ENCODE measurements around the gene EPHA6. TPM values are rescaled to one million over a fixed set of nuclear protein-coding genes. Genes with fewer than 3 reads are reported as not detected.

EPHA6 gene
- total RNA-seq, 2 experiments from 2014 or later: not detected

- DNase-seq (no peak), ATAC-seq (no peak)
- H3K36me3 Mint-ChIP-seq (ENCODE audit: low read depth): no peaks in the 10 kb centered on the region
- H3K27ac Mint-ChIP-seq: no peak overlapping the region
- intact Hi-C loops (cut with DNase I, micrococcal nuclease): no loop called here
- H3K4me1 Mint-ChIP-seq: no peaks in the 10 kb centered on the region
- ChIA-PET POLR2A (no interaction called here), CTCF (interaction anchor here (1.2 kb wide), 1 partner anchor 17 kb away, joined by 3 read pairs; no protein-coding TSS in a partner anchor)
- H3K9me3 Mint-ChIP-seq (ENCODE audit: low read depth): peaks cover 3% of the 10 kb centered on the region
- no peaks in the 10 kb centered on the region for H3K27me3 Mint-ChIP-seq
- no peak overlapping the region for H3K4me3 Mint-ChIP-seq
Measured at GRCh38 chr3:97059168-97059567, 244.8 kb downstream of the EPHA6 start.

GRCh38 chr3:97066531-97066930 is 252.1 kb downstream of the EPHA6 start:
- CTCF ChIA-PET: no interaction called here
- ATAC-seq: no peak
- no peak overlapping the region for H3K27ac Mint-ChIP-seq
- no peaks in the 10 kb centered on the region for H3K4me1 Mint-ChIP-seq
- peaks cover under 1% of the 10 kb centered on the region for H3K9me3 Mint-ChIP-seq (ENCODE audit: low read depth)
- DNase-seq: no peak
- no peaks in the 10 kb centered on the region for H3K36me3 Mint-ChIP-seq (ENCODE audit: low read depth)
- no peak overlapping the region for H3K4me3 Mint-ChIP-seq
- POLR2A ChIA-PET: no interaction called here
- intact Hi-C loops (cut with DNase I, micrococcal nuclease): no loop called here
- no peaks in the 10 kb centered on the region for H3K27me3 Mint-ChIP-seq

GRCh38 chr3:97070302-97070701 is 255.9 kb downstream of the EPHA6 start:
- no peak overlapping the region for H3K27ac Mint-ChIP-seq
- peaks cover 4% of the 10 kb centered on the region for H3K9me3 Mint-ChIP-seq (ENCODE audit: low read depth)
- ChIA-PET CTCF (interaction anchor here (0.6 kb wide), 1 partner anchor 881 kb away, joined by 3 read pairs; no protein-coding TSS in a partner anchor), POLR2A (no interaction called here)
- no peak overlapping the region for H3K4me3 Mint-ChIP-seq
- no peaks in the 10 kb centered on the region for H3K27me3 Mint-ChIP-seq
- no peaks in the 10 kb centered on the region for H3K36me3 Mint-ChIP-seq (ENCODE audit: low read depth)
- no peaks in the 10 kb centered on the region for H3K4me1 Mint-ChIP-seq
- DNase-seq: no peak
- ATAC-seq: no peak
- intact Hi-C loops (cut with DNase I, micrococcal nuclease): no loop called here

GRCh38 chr3:97074546-97074945 is 260.2 kb downstream of the EPHA6 start:
- H3K27ac Mint-ChIP-seq: no peak overlapping the region
- peaks cover 6% of the 10 kb centered on the region for H3K9me3 Mint-ChIP-seq (ENCODE audit: low read depth)
- POLR2A ChIA-PET: no interaction called here
- intact Hi-C loops (cut with DNase I, micrococcal nuclease): no loop called here
- CTCF ChIA-PET: no interaction called here
- no peaks in the 10 kb centered on the region for H3K27me3 Mint-ChIP-seq
- no peak overlapping the region for H3K4me3 Mint-ChIP-seq
- ATAC-seq (no peak), DNase-seq (no peak)
- no peaks in the 10 kb centered on the region for H3K4me1 Mint-ChIP-seq
- H3K36me3 Mint-ChIP-seq (ENCODE audit: low read depth): no peaks in the 10 kb centered on the region

- peaks cover 5% of the 10 kb centered on the region for H3K9me3 Mint-ChIP-seq (ENCODE audit: low read depth)
- no peaks in the 10 kb centered on the region for H3K4me1 Mint-ChIP-seq
- ChIA-PET POLR2A (no interaction called here), CTCF (interaction anchor here (1.7 kb wide), 1 partner anchor 17 kb away, joined by 3 read pairs; no protein-coding TSS in a partner anchor)
- DNase-seq: no peak
- no peaks in the 10 kb centered on the region for H3K36me3 Mint-ChIP-seq (ENCODE audit: low read depth)
- H3K4me3 Mint-ChIP-seq: no peak overlapping the region
- H3K27me3 Mint-ChIP-seq: no peaks in the 10 kb centered on the region
- H3K27ac Mint-ChIP-seq: no peak overlapping the region
- ATAC-seq: no peak
- intact Hi-C loops (cut with DNase I, micrococcal nuclease): no loop called here
Measured at GRCh38 chr3:97076673-97077072, 262.3 kb downstream of the EPHA6 start.

- Mint-ChIP-seq H3K27me3 (no peaks in the 10 kb centered on the region), H3K36me3 (ENCODE audit: low read depth) (no peaks in the 10 kb centered on the region), H3K4me3 (no peak overlapping the region), H3K9me3 (ENCODE audit: low read depth) (no peaks in the 10 kb centered on the region), H3K4me1 (no peaks in the 10 kb centered on the region), H3K27ac (no peak overlapping the region)
- CTCF ChIA-PET: no interaction called here
- intact Hi-C loops (cut with DNase I, micrococcal nuclease): no loop called here
- POLR2A ChIA-PET: no interaction called here
- DNase-seq (no peak), ATAC-seq (no peak)
Measured at GRCh38 chr3:97089621-97090020, 275.2 kb downstream of the EPHA6 start.

- Mint-ChIP-seq H3K27ac (no peak overlapping the region), H3K4me1 (no peaks in the 10 kb centered on the region), H3K9me3 (ENCODE audit: low read depth) (peaks cover 5% of the 10 kb centered on the region), H3K36me3 (ENCODE audit: low read depth) (no peaks in the 10 kb centered on the region), H3K4me3 (no peak overlapping the region), H3K27me3 (no peaks in the 10 kb centered on the region)
- intact Hi-C loops (cut with DNase I, micrococcal nuclease): no loop called here
- ChIA-PET CTCF (interaction anchor here (0.5 kb wide), 1 partner anchor 1029 kb away, joined by 3 read pairs; no protein-coding TSS in a partner anchor), POLR2A (no interaction called here)
- ATAC-seq (no peak), DNase-seq (no peak)
Measured at GRCh38 chr3:97102641-97103040, 288.2 kb downstream of the EPHA6 start.

GRCh38 chr3:97105989-97106651 is 291.7 kb downstream of the EPHA6 start:
- no peaks in the 10 kb centered on the region for H3K36me3 Mint-ChIP-seq (ENCODE audit: low read depth)
- no peak overlapping the region for H3K4me3 Mint-ChIP-seq
- POLR2A ChIA-PET: no interaction called here
- no peaks in the 10 kb centered on the region for H3K4me1 Mint-ChIP-seq
- H3K9me3 Mint-ChIP-seq (ENCODE audit: low read depth): peaks cover 5% of the 10 kb centered on the region
- no peak overlapping the region for H3K27ac Mint-ChIP-seq
- no peak for ATAC-seq
- H3K27me3 Mint-ChIP-seq: no peaks in the 10 kb centered on the region
- CTCF ChIA-PET: no interaction called here
- DNase-seq: no peak
- intact Hi-C loops (cut with DNase I, micrococcal nuclease): no loop called here

- no peaks in the 10 kb centered on the region for H3K36me3 Mint-ChIP-seq (ENCODE audit: low read depth)
- peaks cover 5% of the 10 kb centered on the region for H3K9me3 Mint-ChIP-seq (ENCODE audit: low read depth)
- H3K4me3 Mint-ChIP-seq: no peak overlapping the region
- intact Hi-C loops (cut with DNase I, micrococcal nuclease): no loop called here
- no peak overlapping the region for H3K27ac Mint-ChIP-seq
- no peaks in the 10 kb centered on the region for H3K27me3 Mint-ChIP-seq
- ATAC-seq: no peak
- CTCF ChIA-PET: no interaction called here
- H3K4me1 Mint-ChIP-seq: no peaks in the 10 kb centered on the region
- DNase-seq: no peak
- POLR2A ChIA-PET: no interaction called here
Measured at GRCh38 chr3:97106652-97106989, 292.2 kb downstream of the EPHA6 start.

- no peaks in the 10 kb centered on the region for H3K27me3 Mint-ChIP-seq
- POLR2A ChIA-PET: no interaction called here
Measured at GRCh38 chr3:97108136-97108535, 293.7 kb downstream of the EPHA6 start.

GRCh38 chr3:97111244-97111643 is 296.9 kb downstream of the EPHA6 start:
- intact Hi-C loops (cut with DNase I, micrococcal nuclease): no loop called here
- Mint-ChIP-seq H3K9me3 (ENCODE audit: low read depth) (no peaks in the 10 kb centered on the region), H3K4me3 (no peak overlapping the region), H3K4me1 (no peaks in the 10 kb centered on the region), H3K27ac (no peak overlapping the region), H3K27me3 (no peaks in the 10 kb centered on the region), H3K36me3 (ENCODE audit: low read depth) (no peaks in the 10 kb centered on the region)
- POLR2A ChIA-PET: no interaction called here
- CTCF ChIA-PET: no interaction called here
- DNase-seq (no peak), ATAC-seq (no peak)

More at GRCh38 chr3:97108136-97108535, 293.7 kb downstream of the EPHA6 start:
- intact Hi-C loops (cut with DNase I, micrococcal nuclease): no loop called here
- H3K4me3 Mint-ChIP-seq: no peak overlapping the region
- no peak overlapping the region for H3K27ac Mint-ChIP-seq
- no peak for ATAC-seq
- H3K4me1 Mint-ChIP-seq: no peaks in the 10 kb centered on the region
- no peaks in the 10 kb centered on the region for H3K9me3 Mint-ChIP-seq (ENCODE audit: low read depth)
- DNase-seq: no peak
- H3K36me3 Mint-ChIP-seq (ENCODE audit: low read depth): no peaks in the 10 kb centered on the region
- CTCF ChIA-PET: no interaction called here

GRCh38 chr3:97121386-97121785 is 307.0 kb downstream of the EPHA6 start:
- Mint-ChIP-seq H3K4me1 (no peaks in the 10 kb centered on the region), H3K27me3 (no peaks in the 10 kb centered on the region), H3K9me3 (ENCODE audit: low read depth) (no peaks in the 10 kb centered on the region), H3K27ac (no peak overlapping the region), H3K36me3 (ENCODE audit: low read depth) (no peaks in the 10 kb centered on the region), H3K4me3 (no peak overlapping the region)
- ChIA-PET POLR2A (no interaction called here), CTCF (no interaction called here)
- DNase-seq (no peak), ATAC-seq (no peak)
- intact Hi-C loops (cut with DNase I, micrococcal nuclease): no loop called here

Measured in activated CD4-positive, alpha-beta T cell treated with anti-CD3 and anti-CD28 coated beads for 36 hours (primary cell).